ENCODE results near the gene FOXS1.

DNA sequence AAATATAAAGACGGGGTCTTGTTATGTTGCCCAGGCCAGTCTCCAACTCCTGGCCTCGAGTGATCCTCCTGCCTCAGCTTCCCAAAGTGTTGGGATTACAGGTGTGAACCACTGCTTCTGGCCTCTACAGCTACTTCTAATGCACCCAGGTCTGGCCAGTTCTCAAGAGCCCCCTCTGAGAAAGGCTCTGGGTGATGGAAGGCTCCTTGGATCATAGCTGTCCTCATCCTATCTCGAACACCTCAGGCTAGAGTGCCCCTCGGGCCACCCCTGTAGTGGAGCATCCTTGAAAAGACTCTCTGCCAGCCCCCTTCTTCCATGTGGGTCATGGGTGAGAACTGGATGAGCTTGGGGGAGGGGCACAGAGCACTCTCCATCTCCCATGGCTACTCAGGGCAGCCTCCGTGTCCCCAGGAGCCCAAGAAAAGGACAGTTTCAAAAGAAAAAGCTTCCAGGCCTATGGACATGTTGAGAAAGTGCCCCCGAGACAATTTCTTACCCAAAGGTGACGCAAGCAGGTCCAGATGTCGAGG is 27.0 kb downstream of the FOXS1 start:
- TF ChIP-seq EZH2 (IDR thresholded peaks at IDR 0.05; ENCODE audit: low read depth, unreplicated experiment): no peak
- TF ChIP-seq, protein P1, sequence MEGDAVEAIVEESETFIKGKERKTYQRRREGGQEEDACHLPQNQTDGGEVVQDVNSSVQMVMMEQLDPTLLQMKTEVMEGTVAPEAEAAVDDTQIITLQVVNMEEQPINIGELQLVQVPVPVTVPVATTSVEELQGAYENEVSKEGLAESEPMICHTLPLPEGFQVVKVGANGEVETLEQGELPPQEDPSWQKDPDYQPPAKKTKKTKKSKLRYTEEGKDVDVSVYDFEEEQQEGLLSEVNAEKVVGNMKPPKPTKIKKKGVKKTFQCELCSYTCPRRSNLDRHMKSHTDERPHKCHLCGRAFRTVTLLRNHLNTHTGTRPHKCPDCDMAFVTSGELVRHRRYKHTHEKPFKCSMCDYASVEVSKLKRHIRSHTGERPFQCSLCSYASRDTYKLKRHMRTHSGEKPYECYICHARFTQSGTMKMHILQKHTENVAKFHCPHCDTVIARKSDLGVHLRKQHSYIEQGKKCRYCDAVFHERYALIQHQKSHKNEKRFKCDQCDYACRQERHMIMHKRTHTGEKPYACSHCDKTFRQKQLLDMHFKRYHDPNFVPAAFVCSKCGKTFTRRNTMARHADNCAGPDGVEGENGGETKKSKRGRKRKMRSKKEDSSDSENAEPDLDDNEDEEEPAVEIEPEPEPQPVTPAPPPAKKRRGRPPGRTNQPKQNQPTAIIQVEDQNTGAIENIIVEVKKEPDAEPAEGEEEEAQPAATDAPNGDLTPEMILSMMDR (conservative IDR thresholded peaks at IDR 0.05; ENCODE audit: low read depth in 2 of 2): no peak
- no peak for TF ChIP-seq JUNB (IDR thresholded peaks at IDR 0.05; ENCODE audit: unreplicated experiment)
- no peak for TF ChIP-seq POLR2AphosphoS5 (IDR thresholded peaks at IDR 0.05; ENCODE audit: low read depth)
- TF ChIP-seq, protein P2, sequence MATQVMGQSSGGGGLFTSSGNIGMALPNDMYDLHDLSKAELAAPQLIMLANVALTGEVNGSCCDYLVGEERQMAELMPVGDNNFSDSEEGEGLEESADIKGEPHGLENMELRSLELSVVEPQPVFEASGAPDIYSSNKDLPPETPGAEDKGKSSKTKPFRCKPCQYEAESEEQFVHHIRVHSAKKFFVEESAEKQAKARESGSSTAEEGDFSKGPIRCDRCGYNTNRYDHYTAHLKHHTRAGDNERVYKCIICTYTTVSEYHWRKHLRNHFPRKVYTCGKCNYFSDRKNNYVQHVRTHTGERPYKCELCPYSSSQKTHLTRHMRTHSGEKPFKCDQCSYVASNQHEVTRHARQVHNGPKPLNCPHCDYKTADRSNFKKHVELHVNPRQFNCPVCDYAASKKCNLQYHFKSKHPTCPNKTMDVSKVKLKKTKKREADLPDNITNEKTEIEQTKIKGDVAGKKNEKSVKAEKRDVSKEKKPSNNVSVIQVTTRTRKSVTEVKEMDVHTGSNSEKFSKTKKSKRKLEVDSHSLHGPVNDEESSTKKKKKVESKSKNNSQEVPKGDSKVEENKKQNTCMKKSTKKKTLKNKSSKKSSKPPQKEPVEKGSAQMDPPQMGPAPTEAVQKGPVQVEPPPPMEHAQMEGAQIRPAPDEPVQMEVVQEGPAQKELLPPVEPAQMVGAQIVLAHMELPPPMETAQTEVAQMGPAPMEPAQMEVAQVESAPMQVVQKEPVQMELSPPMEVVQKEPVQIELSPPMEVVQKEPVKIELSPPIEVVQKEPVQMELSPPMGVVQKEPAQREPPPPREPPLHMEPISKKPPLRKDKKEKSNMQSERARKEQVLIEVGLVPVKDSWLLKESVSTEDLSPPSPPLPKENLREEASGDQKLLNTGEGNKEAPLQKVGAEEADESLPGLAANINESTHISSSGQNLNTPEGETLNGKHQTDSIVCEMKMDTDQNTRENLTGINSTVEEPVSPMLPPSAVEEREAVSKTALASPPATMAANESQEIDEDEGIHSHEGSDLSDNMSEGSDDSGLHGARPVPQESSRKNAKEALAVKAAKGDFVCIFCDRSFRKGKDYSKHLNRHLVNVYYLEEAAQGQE (IDR thresholded peaks at IDR 0.05; ENCODE audit: unreplicated experiment): no peak
- TF ChIP-seq CREB1 (CRISPR knock-in tag; IDR thresholded peaks at IDR 0.05; ENCODE audit: low read depth): no peak
- TF ChIP-seq, protein P3, sequence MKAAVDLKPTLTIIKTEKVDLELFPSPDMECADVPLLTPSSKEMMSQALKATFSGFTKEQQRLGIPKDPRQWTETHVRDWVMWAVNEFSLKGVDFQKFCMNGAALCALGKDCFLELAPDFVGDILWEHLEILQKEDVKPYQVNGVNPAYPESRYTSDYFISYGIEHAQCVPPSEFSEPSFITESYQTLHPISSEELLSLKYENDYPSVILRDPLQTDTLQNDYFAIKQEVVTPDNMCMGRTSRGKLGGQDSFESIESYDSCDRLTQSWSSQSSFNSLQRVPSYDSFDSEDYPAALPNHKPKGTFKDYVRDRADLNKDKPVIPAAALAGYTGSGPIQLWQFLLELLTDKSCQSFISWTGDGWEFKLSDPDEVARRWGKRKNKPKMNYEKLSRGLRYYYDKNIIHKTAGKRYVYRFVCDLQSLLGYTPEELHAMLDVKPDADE (IDR thresholded peaks at IDR 0.05): no peak
- TF ChIP-seq EZH2phosphoT487 (IDR thresholded peaks at IDR 0.05; ENCODE audit: unreplicated experiment): no peak
- no peak for TF ChIP-seq STAT1 (IDR thresholded peaks at IDR 0.05; ENCODE audit: unreplicated experiment)
